NOMO-1 (cell line): ENCODE measurements around the gene FCN1.
A peak's percentile ranks its signal among the peaks of the same experiment; 100 is the strongest.

Experiments
- DNase-seq, 2 experiments: peaks; one replicate each; lab custom pipeline; 2025; ENCODE audit not compliant: unreplicated experiment in 2 of 2; lab: John Stamatoyannopoulos, UW

FCN1 gene

DNA sequence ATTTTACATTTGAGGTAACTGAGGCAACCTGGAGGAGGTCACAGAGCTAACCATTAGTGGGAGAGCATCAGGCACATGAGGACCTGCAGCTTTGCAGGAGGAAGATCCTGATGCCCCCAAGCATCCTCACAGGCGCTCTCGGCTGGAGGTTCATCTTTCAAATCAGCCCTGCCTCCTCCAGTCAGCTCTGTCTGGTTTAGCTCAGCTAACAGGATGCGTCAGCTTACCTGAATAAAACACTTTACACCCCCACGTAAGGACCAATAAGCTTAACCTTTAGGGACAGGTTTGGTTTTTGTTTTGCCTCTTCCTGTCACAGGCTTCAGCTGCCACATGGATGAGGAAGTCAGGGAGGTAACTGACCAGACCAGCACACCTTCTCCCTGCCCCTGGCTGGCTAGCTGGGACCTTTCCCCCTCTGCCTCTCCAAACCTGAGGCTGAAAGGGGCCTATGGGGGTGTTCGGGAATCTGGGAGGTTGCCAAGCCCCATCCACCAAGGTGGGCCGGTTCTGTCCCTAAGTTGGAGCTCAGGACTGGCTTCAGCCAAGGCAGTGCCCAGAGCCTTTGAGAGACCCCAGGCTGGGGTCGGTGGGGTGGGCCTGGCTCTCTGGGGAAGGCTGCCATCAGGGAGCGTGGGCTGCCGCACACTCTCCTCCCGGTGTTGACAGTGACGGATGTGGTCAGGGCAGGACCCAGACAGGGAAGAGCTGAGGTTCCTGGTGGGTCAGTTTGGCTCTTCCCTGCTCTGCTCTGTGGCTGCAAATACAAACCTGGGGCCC, 20.0 kb upstream of the FCN1 start:
- DNase-seq: no peak

DNA sequence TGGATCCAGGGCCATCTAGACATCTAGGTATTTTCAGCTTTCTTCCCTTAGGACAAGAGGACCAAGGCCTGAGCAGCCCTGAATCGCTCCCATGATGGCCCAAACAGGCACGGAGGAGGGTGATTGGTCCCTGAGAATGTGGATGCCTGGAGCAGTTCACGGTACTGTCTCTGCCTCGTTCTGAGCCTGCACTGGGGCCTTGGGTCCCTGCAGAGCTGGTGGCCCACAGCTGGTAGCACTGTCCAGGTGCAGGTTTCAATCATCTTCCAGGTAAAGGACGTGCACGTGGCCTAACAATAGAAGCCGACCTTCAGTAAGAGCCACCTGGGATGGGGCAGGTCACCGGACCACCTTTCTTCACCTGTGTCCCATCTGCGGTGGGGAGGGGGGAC, 19.4 kb upstream of the FCN1 start:
- DNase-seq: no peak

- DNase-seq: peak; percentile 85 to 92
Measured at GRCh38 chr9:134936346-134937163, 18.8 kb upstream of the FCN1 start.

DNA sequence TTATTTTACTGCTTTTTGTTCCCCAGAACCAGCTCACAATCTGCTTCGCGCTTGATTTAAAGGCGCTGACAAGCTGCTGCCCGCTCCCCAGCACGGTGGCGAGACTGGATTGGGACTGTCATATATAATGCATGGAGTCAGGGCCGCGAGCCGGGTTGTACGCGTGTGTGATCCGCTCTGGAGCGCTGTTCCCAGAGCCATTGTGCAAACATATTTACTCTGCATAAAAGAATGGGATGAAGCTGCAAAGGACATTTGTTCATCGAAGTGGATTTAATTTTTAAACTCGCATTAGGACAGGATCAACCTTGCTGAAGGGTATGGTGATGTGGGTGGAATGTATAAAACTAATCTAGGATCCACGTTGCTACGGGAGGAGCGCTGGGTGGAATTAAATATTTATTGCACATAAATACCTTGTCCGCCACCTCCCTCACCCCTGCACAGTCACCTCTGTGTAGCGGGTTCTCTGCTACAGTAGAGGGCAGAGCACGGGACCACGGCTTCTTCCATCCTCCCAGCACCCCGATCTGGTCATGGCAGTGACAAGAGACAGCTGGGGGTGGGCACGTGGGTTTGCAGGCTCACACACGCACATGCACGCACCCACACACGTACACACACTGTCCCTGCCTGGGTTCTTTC, 18.1 kb upstream of the FCN1 start:
- no peak for DNase-seq

- DNase-seq: no peak
Measured at GRCh38 chr9:134935056-134935640, 17.4 kb upstream of the FCN1 start.

DNA sequence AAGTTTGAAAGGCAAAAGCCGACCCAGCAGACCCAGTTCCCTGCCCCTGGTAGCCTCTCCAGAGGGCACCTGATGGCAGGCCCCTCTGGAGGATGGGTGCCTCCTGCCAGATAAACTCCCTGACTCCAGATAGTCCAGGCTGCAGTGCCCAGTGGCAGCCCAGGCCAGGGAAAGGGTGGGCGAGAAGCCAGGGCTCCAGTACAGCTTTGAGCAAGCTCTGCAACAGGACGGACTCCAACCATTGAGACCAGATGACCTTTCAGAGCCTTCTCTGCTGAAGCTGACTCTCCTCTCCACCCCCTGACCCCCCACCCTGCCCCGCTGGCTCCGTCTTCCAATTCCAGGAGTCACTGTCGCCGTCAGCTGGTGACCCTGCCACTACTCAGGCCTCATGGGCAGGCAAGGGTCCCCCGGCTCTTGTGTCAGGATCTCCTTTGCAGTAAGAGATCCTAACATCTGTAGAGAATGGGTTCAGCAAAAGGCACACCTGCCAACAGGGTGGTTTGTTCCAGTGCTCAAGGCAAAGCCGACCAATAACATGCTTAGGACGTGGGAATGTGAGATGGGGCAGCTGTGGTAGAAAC, 15.5 kb upstream of the FCN1 start:
- no peak for DNase-seq

- DNase-seq: no peak
Measured at GRCh38 chr9:134932606-134933005, 14.9 kb upstream of the FCN1 start.

GRCh38 chr9:134932171-134932570, 14.5 kb upstream of the FCN1 start:
- no peak for DNase-seq

- no peak for DNase-seq
Measured at GRCh38 chr9:134930398-134930797, 12.7 kb upstream of the FCN1 start.

DNA sequence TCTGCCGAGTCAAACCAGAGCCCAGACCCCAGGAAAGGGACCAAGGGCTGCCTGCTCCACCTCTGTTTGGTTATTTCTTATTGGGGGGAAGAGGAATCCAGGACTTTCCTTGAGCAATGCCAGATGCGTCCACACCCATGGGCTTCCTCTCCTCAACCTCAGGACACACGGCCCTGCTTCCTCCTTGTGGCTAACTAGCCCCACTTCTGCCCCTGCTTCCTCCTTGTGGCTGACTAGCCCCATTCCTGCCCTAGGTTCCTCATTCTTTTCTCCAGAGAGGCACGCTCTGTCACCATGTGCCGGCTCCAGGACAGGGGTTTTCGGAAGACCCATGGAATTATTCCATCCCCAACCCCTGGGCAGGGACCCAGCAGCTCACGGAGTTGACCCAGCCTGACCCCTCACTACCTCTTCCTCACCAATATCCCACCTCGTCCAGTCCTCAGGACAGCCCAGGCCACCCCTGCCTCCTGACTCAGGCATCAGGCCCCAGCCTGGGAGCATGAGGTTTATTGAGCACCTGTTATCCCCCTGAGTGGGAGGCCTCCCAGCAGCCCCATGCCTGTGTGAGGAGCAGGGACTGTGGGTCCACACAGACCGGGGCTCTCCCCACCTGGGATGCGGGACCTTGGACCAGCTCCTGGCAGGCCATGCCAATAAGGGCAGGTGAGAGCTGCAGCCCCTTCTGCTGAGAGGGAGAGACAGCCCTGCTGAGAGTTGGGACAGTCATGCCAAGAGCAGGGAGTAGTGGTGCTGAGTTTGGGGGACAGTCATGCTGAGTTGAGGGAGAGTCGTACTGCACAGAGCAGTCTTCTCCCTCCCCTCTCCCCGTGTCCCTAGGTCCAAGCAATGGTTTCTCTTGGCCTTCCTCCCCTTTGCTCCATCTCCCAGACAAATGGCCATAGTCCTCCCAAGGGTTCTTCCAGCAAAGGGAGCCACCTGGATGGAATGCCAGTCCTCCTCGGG, 11.8 kb upstream of the FCN1 start:
- DNase-seq: peak; percentile 96

DNA sequence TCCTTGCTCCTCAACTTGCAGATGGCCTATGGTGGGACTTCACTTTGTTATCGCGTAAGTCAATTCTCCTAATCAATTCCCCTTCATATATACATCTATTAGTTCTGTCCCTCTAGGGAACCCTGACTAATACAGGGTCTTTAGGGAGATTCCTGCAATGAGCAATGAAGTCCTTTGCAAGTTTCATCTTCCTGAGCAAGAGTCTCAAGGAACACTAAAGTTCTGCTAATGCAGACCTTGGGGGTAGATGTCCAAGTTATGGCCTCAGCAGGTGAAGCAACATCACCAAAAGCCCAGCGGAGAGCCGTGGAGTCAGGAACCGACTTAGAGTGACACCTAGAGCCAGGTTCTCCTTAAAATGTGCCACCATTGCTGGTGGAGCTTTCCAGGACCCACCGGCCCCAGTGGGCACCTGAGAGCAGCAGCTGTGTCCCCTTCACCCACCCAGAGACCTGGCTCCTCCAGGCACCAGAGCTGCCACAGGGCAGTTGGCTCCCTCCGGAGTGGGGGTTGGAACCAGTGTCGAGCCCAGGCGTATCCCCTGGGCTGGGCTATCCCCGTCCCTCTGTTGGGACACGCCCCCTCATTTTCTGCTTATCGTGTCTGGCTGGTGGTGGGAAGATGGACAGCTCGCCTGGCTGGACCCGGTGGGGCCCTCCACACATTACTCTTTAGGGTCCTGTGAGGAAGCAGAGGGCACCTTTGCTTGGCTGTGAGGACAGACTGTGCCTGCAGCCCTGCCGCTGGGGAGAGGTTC, 10.9 kb upstream of the FCN1 start:
- DNase-seq: no peak

- DNase-seq: peak in 1 of 2 experiments; percentile 28
Measured at GRCh38 chr9:134925011-134925511, 7.3 kb upstream of the FCN1 start.

- no peak for DNase-seq
Measured at GRCh38 chr9:134923466-134923865, 5.8 kb upstream of the FCN1 start.

GRCh38 chr9:134922932-134923240, 5.2 kb upstream of the FCN1 start:
- DNase-seq: peak; percentile 62 to 74

DNA sequence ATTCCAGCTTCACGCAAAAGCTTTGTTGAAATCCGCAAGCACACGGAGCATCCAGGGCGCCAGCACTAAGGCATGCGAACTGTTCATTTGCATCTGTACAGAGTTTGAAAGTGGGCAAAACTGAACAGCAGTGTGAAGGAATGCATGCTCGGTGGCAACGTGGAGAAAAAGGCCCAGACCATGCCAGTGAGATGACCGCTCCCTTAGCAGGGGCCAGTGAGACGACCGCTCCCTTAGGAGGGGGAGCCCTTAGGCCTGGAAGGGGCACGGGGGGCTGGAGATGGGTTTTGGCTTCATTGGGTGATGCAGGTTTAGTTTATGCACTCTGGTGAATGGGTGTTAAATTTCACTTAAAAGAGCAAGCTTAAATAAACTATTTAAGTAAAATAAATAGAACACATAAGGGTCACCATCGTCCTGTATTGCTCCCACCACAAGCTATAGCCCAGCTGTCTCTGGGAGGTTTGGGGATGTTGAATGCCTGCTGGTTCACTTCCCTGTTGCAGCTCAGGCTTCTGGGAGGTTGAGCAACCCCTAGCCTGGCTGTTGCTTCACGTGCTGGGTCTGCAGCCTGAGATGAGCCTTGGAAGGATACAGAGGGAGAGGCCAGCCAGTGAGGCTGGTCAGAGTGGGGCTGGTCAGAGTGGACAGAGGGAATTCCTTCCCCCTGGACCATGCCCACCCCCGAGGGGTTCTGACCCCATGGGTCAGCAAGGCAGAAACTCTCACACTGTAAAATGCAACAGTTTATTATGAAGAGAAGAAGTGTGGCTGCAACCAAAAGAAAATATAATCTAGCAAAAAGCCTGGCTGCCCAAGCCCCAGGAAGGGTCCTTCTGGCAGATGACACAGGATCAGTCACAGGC, 4.6 kb upstream of the FCN1 start:
- peak; percentile 84 to 85 for DNase-seq

- peak; percentile 88 to 92 for DNase-seq
Measured at GRCh38 chr9:134919303-134919702, 1.6 kb upstream of the FCN1 start.

GRCh38 chr9:134918646-134919045, 934 bp upstream of the FCN1 start:
- DNase-seq: no peak

GRCh38 chr9:134916161-134916665, 1.5 kb downstream of the FCN1 start:
- DNase-seq: no peak
